ENCODE results near the gene FHOD3.
"Not testable (repeated sequence)": the region's sequence is repeated elsewhere in the genome, so short reads cannot be mapped to it uniquely, and the experiment has no call there.

FHOD3 gene

DNA sequence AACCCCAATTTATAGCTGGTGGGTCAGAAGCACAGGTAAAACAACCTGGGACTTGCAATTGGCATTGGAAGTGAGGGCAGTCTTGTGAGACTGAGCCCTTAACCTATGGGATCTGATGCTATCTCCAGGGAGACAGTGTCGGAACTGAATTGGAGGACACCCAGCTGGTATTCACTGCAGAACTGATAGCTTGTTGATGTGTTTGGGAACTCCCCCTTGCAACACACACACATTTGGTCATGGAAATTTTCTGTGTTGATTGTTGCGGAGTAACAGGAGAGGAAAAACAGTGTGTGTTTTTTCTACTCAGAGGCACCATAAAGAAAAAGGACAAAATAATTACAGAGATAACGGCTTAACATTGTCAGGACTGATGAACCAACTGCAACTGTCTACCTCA lies 515.2 kb downstream of the FHOD3 start:
- TF ChIP-seq, protein P1, sequence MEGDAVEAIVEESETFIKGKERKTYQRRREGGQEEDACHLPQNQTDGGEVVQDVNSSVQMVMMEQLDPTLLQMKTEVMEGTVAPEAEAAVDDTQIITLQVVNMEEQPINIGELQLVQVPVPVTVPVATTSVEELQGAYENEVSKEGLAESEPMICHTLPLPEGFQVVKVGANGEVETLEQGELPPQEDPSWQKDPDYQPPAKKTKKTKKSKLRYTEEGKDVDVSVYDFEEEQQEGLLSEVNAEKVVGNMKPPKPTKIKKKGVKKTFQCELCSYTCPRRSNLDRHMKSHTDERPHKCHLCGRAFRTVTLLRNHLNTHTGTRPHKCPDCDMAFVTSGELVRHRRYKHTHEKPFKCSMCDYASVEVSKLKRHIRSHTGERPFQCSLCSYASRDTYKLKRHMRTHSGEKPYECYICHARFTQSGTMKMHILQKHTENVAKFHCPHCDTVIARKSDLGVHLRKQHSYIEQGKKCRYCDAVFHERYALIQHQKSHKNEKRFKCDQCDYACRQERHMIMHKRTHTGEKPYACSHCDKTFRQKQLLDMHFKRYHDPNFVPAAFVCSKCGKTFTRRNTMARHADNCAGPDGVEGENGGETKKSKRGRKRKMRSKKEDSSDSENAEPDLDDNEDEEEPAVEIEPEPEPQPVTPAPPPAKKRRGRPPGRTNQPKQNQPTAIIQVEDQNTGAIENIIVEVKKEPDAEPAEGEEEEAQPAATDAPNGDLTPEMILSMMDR (IDR thresholded peaks at IDR 0.05; ENCODE audit: control insufficient read depth, extremely low read depth, insufficient read depth): no peak

DNA sequence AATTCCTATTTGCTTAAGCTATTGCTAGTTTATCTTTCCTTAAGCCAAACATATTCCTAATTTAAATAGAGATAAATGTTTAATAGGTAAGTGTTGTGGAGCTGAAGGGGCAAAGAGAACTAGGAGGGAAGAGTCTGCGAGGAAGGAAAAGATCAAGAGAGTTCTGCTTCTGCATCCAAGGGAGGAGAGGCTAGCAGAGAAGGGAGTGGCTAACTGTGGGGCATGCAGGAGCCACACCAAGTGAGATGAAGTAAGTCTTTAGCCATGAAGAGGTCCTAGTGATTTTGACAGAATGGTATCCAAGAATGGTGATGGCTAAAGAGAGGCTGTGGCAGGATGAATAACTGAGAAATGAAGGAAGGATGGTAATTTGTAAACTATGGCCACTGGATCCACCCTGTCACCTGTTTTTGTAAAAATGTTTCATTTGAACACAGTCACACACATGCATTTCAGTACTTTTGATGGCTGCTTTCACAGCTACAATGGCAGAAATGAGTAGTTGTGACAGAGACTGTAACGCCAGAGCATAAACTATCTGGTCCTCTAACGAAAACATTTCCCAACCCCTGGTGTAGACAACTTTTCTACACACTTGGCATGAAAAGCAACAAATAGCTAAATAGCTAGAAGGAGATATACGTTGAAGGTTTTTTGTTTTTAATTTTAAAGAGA lies 515.7 kb downstream of the FHOD3 start:
- TF ChIP-seq, protein P1 (IDR thresholded peaks at IDR 0.05; ENCODE audit: control insufficient read depth, extremely low read depth, insufficient read depth): no peak
- no peak for DNase-seq (ENCODE audit: low read depth)
- no peak overlapping the region for H3K4me3 ChIP-seq (ENCODE audit: low read depth, low read length)

More for the DNA sequence above, 515.2 kb downstream of the FHOD3 start:
- DNase-seq (ENCODE audit: low read depth): no peak
- H3K4me3 ChIP-seq (ENCODE audit: low read depth, low read length): no peak overlapping the region

DNA sequence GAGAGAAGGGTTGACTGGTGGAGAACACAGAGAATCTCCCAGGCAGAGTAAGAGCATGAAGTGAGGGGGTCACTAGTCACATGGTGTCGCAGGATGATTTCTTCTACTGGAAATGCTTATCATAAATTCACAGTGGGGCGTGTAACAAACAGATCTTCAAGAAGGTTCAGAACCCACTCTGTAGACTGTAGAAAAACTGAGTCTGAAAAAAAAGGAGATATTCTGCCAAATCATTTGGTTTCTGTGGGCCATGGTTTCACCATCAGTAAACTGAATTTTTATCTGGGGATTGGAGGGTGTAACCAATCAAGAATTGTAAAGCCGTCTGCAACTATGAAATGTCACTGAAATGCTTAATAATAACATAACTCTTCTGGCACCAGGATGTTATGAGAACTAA lies 516.3 kb downstream of the FHOD3 start:
- TF ChIP-seq, protein P1 (IDR thresholded peaks at IDR 0.05; ENCODE audit: control insufficient read depth, extremely low read depth, insufficient read depth): no peak
- DNase-seq (ENCODE audit: low read depth): no peak
- H3K4me3 ChIP-seq (ENCODE audit: low read depth, low read length): no peak overlapping the region

DNA sequence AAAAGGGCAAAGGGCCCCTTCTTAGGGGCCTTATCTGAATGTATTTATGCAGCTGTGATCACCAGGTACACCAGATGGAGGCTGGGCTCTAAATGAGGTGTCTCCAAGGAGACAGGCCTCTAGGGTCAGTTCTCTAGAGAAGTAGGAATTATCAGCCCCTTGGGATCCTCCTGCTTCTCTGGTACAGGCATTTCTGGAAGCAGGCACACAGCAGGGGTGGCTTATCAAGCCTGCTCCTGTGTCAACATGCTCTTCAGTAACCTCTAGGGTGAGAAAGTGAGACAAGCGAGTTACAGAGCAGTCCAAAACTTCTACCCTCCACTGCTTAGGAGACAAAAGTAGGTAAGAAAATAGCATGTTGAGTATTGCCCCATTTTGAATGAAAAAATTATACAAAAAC lies 517.5 kb downstream of the FHOD3 start:
- H3K4me3 ChIP-seq (ENCODE audit: low read depth, low read length): no peak overlapping the region
- no peak for DNase-seq (ENCODE audit: low read depth)
- TF ChIP-seq, protein P1 (IDR thresholded peaks at IDR 0.05; ENCODE audit: control insufficient read depth, extremely low read depth, insufficient read depth): no peak

DNA sequence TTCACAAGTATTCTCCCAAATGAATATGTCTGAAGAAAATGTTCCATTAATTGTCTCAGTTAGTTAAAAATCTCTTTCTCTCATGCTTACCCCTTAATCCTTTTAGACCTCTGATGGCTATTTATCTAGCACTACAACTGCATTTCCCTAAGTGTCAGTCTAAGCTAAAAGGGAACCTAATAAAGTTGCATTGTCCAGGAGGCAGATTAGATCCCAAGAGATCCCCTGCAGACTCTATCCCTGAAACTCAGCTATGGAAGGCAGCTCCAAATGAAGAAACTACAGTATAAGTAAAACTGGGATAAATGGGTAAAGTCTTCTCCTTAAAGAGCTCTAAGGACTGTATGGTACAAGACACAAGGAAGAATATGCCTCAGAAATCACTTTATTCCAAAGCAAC lies 518.6 kb downstream of the FHOD3 start:
- DNase-seq (ENCODE audit: low read depth); H3K4me3 ChIP-seq (ENCODE audit: low read depth, low read length): not testable (repeated sequence)

DNA sequence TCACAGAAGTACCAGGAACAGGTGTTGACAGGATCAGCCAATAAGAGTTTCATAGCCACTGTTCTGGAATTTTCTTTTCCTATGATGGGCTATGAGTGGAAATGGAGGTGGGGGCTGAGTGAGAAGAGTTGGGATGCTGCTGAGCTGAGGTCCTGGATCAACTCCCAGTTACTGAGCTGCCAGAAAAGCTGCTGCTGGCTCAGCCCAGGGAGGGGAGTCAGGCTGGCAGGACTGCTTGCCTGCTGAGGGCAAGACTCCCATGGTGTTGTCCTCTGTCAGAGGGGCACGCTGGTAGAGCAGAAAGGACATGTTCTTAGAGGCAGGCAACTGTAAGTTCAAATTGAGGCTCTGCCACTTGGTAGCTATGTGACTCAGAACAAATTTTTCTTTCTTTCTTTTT lies 519.5 kb downstream of the FHOD3 start:
- no peak for DNase-seq (ENCODE audit: low read depth)
- TF ChIP-seq, protein P1 (IDR thresholded peaks at IDR 0.05; ENCODE audit: control insufficient read depth, extremely low read depth, insufficient read depth): no peak
- H3K4me3 ChIP-seq (ENCODE audit: low read depth, low read length): no peak overlapping the region

DNA sequence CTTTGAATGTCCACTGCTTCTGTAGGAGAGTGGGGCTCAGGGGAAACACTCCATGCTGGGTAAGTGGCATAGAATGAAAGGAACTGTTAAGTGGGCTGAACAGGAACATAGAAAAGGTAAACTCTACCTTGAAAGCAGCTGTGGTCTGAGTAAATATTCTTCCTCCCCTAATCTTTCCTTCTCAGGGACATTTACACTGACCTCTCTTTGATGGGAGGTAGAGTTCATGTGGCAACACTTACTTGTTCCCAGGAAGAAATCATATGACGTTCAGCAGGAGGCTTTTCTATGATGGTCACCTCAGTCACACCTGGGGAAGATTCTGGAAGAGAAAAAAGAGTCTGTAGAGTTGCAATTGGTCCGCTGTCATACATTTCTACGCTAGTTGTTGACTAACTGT lies 521.1 kb downstream of the FHOD3 start:
- no peak for DNase-seq (ENCODE audit: low read depth)
- TF ChIP-seq, protein P1 (IDR thresholded peaks at IDR 0.05; ENCODE audit: control insufficient read depth, extremely low read depth, insufficient read depth): no peak

More for the DNA sequence above, 521.1 kb downstream of the FHOD3 start:
- H3K4me3 ChIP-seq (ENCODE audit: low read depth, low read length): no peak overlapping the region

Measured in LNCaP clone FGC (cell line).